HG03432 (cell line): ENCODE results near the gene EFCAB6.

Experiments used
- ATAC-seq: cut with Tn5 transposase; IDR thresholded peaks from one replicate; pipeline ENCODE4 v1.9.1; 2021; ENCODE audit warnings: mild to moderate bottlenecking, moderate library complexity; ENCODE audit not compliant: unreplicated experiment

The EFCAB6 gene

GRCh38 chr22:43848366-43849171 is 36.5 kb upstream of the EFCAB6 start:
- no peak for ATAC-seq

- no peak for ATAC-seq
Observed at GRCh38 chr22:43847376-43848289, 35.5 kb upstream of the EFCAB6 start.

DNA sequence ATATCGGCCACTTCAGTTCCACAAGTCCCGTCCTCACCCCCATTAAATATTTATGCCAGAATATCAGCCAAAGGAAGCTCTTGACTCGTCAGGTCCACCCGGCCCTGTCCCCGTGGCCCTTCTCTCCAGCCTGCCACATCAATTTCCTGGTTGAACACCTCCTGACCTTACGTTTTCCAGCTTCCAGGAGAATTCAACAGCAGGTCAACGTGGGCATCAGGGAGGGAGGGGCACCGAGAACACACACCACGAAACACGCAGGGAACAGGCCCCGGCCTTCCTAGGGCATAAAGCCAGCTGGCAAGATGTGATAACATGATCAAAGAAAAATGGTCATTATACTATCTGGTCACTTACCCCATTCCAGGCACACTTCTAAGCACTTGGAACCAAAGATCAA is 34.9 kb upstream of the EFCAB6 start:
- ATAC-seq = no peak

- ATAC-seq = no peak
Observed at GRCh38 chr22:43845981-43846380, 33.9 kb upstream of the EFCAB6 start.

- ATAC-seq = no peak
Observed at GRCh38 chr22:43844560-43845545, 32.7 kb upstream of the EFCAB6 start.

- no peak for ATAC-seq
Observed at GRCh38 chr22:43843783-43844530, 31.9 kb upstream of the EFCAB6 start.

DNA sequence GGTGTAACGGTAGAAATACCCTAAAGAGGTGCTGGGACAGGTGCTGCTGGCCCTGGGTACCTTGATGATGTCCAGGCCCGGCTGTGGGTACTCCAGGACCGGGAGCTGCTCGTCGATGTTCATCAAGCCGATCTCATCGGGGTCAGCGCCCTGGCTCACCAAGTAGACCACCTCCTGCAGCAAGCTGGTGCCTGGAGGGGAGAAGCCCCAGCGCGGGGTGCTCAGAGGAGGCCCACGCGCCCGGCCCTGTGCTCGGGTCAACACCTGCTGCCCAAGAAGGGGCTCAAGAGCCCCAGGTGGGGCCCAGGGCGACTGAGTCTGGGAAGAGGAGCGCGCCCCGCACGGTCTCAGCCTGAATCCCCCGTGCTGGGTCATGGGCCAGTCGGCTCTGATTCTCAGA is 29.6 kb upstream of the EFCAB6 start:
- no peak for ATAC-seq

GRCh38 chr22:43840851-43841250 is 28.7 kb upstream of the EFCAB6 start:
- no peak for ATAC-seq

DNA sequence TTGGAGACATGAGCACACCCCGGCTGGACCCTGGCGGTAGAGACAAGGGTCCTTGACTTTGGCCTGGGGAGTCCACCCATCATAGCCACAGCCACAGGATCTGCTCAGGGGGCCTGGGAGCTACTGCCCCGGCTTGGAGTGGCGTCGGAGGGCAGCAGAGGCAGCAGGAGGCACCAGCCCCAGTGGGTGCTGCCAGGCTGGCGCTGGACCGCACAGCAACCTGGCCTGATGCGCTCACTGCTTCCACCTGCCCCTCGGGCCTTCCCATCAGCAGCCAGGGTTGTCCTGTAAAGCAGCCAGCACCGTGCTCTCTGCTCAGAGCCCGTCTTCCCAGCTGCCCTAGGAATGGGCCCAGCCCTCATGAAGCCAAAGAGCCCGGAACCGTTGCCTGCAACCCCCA is 28.3 kb upstream of the EFCAB6 start:
- ATAC-seq = no peak

GRCh38 chr22:43839781-43840180 is 27.7 kb upstream of the EFCAB6 start:
- no peak for ATAC-seq

DNA sequence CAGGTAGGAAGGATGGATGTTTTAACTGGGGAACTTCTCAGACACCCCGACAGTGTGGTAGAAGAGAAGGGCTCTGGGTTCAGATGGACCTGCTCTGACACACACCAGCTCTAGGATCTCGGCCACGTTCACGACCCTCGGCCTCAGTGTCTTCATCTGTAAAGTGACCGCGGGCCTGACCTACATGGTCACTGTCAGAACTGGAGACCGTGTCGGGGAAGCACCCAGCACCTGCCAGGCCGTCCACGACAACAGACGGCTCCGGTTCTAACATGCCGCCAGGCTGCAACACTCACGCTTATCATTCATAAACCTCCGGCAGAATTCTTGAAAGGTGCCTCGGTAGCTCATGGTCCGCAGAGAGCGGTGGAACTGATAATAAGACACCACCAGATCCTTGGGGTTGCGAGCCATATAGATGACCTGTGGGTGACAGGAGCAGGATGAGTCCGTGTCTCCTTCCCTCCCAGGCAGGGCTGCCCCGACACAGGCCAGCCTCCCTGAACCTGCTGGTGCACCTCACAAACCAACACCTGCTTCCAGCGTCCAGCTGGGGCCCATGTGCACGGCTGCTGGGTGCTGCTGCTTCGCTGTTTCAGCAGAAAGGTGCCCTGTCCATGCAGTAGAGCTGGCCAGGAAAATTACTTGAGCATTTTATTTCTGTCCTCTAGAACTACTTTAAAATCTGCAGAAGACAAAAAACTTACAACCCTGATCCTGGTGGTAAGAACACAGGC is 26.6 kb upstream of the EFCAB6 start:
- ATAC-seq = no peak

GRCh38 chr22:43838161-43838560 is 26.1 kb upstream of the EFCAB6 start:
- no peak for ATAC-seq

DNA sequence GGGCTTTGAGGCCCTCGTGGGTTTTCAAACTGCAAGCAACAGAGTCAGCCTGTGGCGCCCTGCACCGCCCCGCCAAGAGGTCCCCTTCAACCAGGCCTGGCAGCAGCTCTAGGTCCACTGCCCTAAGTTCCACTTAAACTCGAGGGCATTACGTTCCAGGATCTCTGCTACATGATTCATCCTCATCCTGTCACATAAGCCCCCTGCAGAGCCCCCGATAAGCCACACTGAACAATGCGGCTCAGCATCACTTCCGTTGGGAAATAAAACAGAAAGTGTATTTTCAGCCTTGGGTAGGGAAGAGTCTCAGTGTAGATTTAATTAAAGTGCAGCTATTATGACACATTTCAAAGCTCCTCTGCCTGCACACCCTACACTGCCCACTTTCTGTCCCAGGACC is 25.6 kb upstream of the EFCAB6 start:
- ATAC-seq = no peak

GRCh38 chr22:43835736-43836135 is 23.6 kb upstream of the EFCAB6 start:
- ATAC-seq = no peak

DNA sequence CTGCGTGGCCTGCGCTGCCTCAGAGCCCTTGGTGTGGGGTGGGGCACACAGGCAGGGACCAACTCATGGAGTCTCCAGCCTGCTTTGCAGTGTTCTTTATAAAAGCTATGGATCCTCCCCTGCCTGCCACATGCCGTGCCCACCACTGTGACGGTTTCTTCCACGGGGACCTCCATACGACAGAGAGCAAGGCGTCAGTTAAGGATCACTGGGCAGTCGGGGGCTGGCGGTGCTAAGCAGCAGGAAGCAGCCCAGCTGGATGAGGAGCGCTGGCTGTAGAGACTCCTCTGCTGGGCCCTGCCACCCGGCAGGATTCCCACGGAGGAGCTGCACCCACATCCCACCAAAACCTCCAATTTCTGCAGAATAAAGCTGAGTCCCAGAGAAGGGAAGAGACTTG is 23.1 kb upstream of the EFCAB6 start:
- ATAC-seq = no peak

- ATAC-seq = no peak
Observed at GRCh38 chr22:43833286-43834240, 21.5 kb upstream of the EFCAB6 start.

GRCh38 chr22:43832393-43833265 is 20.5 kb upstream of the EFCAB6 start:
- no peak for ATAC-seq
